ENCODE data around the gene HAGH.

Gene HAGH

GRCh38 chr16:1768061-1768766 lies 58.4 kb downstream of the HAGH start:
- no peak for TF ChIP-seq POLR2A (IDR thresholded peaks at IDR 0.05; ENCODE audit: low read depth, low read length)
- TF ChIP-seq POLR2AphosphoS5 (IDR thresholded peaks at IDR 0.05; ENCODE audit: low read depth, low read length) = no peak
- TF ChIP-seq TAF1 (IDR thresholded peaks at IDR 0.05; ENCODE audit: borderline replicate concordance, low read depth, low read length) = no peak
- DNase-seq (ENCODE audit: insufficient read length) (no peak), FAIRE-seq (no peak)

GRCh38 chr16:1767116-1767994 lies 59.3 kb downstream of the HAGH start:
- FAIRE-seq (no peak), DNase-seq (ENCODE audit: insufficient read length) (no peak)
- TF ChIP-seq POLR2AphosphoS5 (IDR thresholded peaks at IDR 0.05; ENCODE audit: low read depth, low read length) (no peak), POLR2A (IDR thresholded peaks at IDR 0.05; ENCODE audit: low read depth, low read length) (no peak), TAF1 (IDR thresholded peaks at IDR 0.05; ENCODE audit: borderline replicate concordance, low read depth, low read length) (no peak)

- TF ChIP-seq POLR2AphosphoS5 (IDR thresholded peaks at IDR 0.05; ENCODE audit: low read depth, low read length) (no peak), TAF1 (IDR thresholded peaks at IDR 0.05; ENCODE audit: borderline replicate concordance, low read depth, low read length) (no peak), POLR2A (IDR thresholded peaks at IDR 0.05; ENCODE audit: low read depth, low read length) (no peak)
- FAIRE-seq (no peak), DNase-seq (ENCODE audit: insufficient read length) (no peak)
These were observed 59.9 kb downstream of the HAGH start for GRCh38 chr16:1766701-1767100.

- FAIRE-seq (no peak), DNase-seq (ENCODE audit: insufficient read length) (no peak)
- TF ChIP-seq POLR2A (IDR thresholded peaks at IDR 0.05; ENCODE audit: low read depth, low read length) (no peak), POLR2AphosphoS5 (IDR thresholded peaks at IDR 0.05; ENCODE audit: low read depth, low read length) (no peak), TAF1 (IDR thresholded peaks at IDR 0.05; ENCODE audit: borderline replicate concordance, low read depth, low read length) (no peak)
These were observed 60.4 kb downstream of the HAGH start for GRCh38 chr16:1766231-1766630.

- FAIRE-seq = no peak
- no peak for DNase-seq (ENCODE audit: insufficient read length)
- no peak for TF ChIP-seq POLR2AphosphoS5 (IDR thresholded peaks at IDR 0.05; ENCODE audit: low read depth, low read length)
- no peak for TF ChIP-seq POLR2A (IDR thresholded peaks at IDR 0.05; ENCODE audit: low read depth, low read length)
- no peak for TF ChIP-seq TAF1 (IDR thresholded peaks at IDR 0.05; ENCODE audit: borderline replicate concordance, low read depth, low read length)
These were observed 60.8 kb downstream of the HAGH start for GRCh38 chr16:1765826-1766225.

GRCh38 chr16:1764971-1765370 lies 61.7 kb downstream of the HAGH start:
- TF ChIP-seq TAF1 (IDR thresholded peaks at IDR 0.05; ENCODE audit: borderline replicate concordance, low read depth, low read length) (no peak), POLR2AphosphoS5 (IDR thresholded peaks at IDR 0.05; ENCODE audit: low read depth, low read length) (no peak), POLR2A (IDR thresholded peaks at IDR 0.05; ENCODE audit: low read depth, low read length) (no peak)
- DNase-seq (ENCODE audit: insufficient read length) = no peak
- FAIRE-seq = no peak

- FAIRE-seq (no peak), DNase-seq (ENCODE audit: insufficient read length) (no peak)
- TF ChIP-seq POLR2A (IDR thresholded peaks at IDR 0.05; ENCODE audit: low read depth, low read length) (no peak), POLR2AphosphoS5 (IDR thresholded peaks at IDR 0.05; ENCODE audit: low read depth, low read length) (no peak), TAF1 (IDR thresholded peaks at IDR 0.05; ENCODE audit: borderline replicate concordance, low read depth, low read length) (no peak)
These were observed 62.8 kb downstream of the HAGH start for GRCh38 chr16:1763521-1764511.

GRCh38 chr16:1762879-1763520 lies 63.6 kb downstream of the HAGH start:
- TF ChIP-seq POLR2AphosphoS5 (IDR thresholded peaks at IDR 0.05; ENCODE audit: low read depth, low read length) = no peak
- TF ChIP-seq TAF1 (IDR thresholded peaks at IDR 0.05; ENCODE audit: borderline replicate concordance, low read depth, low read length) = no peak
- no peak for TF ChIP-seq POLR2A (IDR thresholded peaks at IDR 0.05; ENCODE audit: low read depth, low read length)
- FAIRE-seq (no peak), DNase-seq (ENCODE audit: insufficient read length) (no peak)

GRCh38 chr16:1762196-1762878 lies 64.3 kb downstream of the HAGH start:
- no peak for TF ChIP-seq TAF1 (IDR thresholded peaks at IDR 0.05; ENCODE audit: borderline replicate concordance, low read depth, low read length)
- no peak for TF ChIP-seq POLR2AphosphoS5 (IDR thresholded peaks at IDR 0.05; ENCODE audit: low read depth, low read length)
- no peak for TF ChIP-seq POLR2A (IDR thresholded peaks at IDR 0.05; ENCODE audit: low read depth, low read length)
- FAIRE-seq = no peak

GRCh38 chr16:1761751-1762150 lies 64.9 kb downstream of the HAGH start:
- no peak for FAIRE-seq
- no peak for DNase-seq (ENCODE audit: insufficient read length)
- TF ChIP-seq POLR2AphosphoS5 (IDR thresholded peaks at IDR 0.05; ENCODE audit: low read depth, low read length) (no peak), TAF1 (IDR thresholded peaks at IDR 0.05; ENCODE audit: borderline replicate concordance, low read depth, low read length) (no peak), POLR2A (IDR thresholded peaks at IDR 0.05; ENCODE audit: low read depth, low read length) (no peak)

More at GRCh38 chr16:1762196-1762878, 64.3 kb downstream of the HAGH start:
- DNase-seq (ENCODE audit: insufficient read length) = no peak
